SJSA1 (cell line): ENCODE results near the gene C4B. TPM values are rescaled to one million over a fixed set of nuclear protein-coding genes. Genes with fewer than 3 reads are reported as not detected.
"Not testable (repeated sequence)": the region's sequence is repeated elsewhere in the genome, so short reads cannot be mapped to it uniquely, and the experiment has no call there.

Experiments used
- DNase-seq, 2 experiments: peaks; one replicate each; pipeline ENCODE4 v3.0.0-alpha.2; 2015 to 2020; ENCODE audit warnings: low spot score in 2 of 2, low read depth in 1 of 2
- H3K27ac ChIP-seq: fragments of 250-450 bp; sonication (Bioruptor Pico); 2 replicates; pipeline ENCODE4 v1.5.1; 2020; ENCODE audit warnings: mild to moderate bottlenecking, moderate library complexity
- H3K27me3 ChIP-seq: fragments of 250-450 bp; sonication (Bioruptor Pico); replicated peaks from 2 replicates; pipeline ENCODE4 v1.5.1; 2020; ENCODE audit warnings: mild to moderate bottlenecking, moderate library complexity
- H3K36me3 ChIP-seq: fragments of 250-450 bp; sonication (Bioruptor Pico); 2 replicates; pipeline ENCODE4 v1.5.1; 2020; ENCODE audit warnings: mild to moderate bottlenecking
- H3K4me1 ChIP-seq: fragments of 250-450 bp; sonication (Bioruptor Pico); replicated peaks from 2 replicates; pipeline ENCODE4 v1.6.1; 2021; ENCODE audit warnings: mild to moderate bottlenecking
- H3K4me3 ChIP-seq: fragments of 250-450 bp; sonication (Bioruptor Pico); 2 replicates; pipeline ENCODE4 v1.5.1; 2020; ENCODE audit warnings: mild to moderate bottlenecking
- H3K9me3 ChIP-seq: fragments of 250-450 bp; sonication (Bioruptor Pico); replicated peaks from 2 replicates; pipeline ENCODE4 v1.5.1; 2020; ENCODE audit warnings: mild to moderate bottlenecking
- total RNA-seq: library from RNA; depleted of rRNA; stranded (reverse); fragments of >200 nt; shearing (Covaris generic); gene quantifications from 2 replicates; pipeline ENCODE4 v1.2.3, GENCODE V29; 2014

The C4B gene
- total RNA-seq, 1 experiment from 2014 or later = 1.5 TPM

- H3K4me1 ChIP-seq, H3K4me3 ChIP-seq, H3K36me3 ChIP-seq, H3K27ac ChIP-seq, H3K27me3 ChIP-seq, H3K9me3 ChIP-seq: not testable (repeated sequence)
- peak in 1 of 2 experiments; percentile 9 for DNase-seq
These were observed 10.2 kb upstream of the C4B start for GRCh38 chr6:32004393-32004792.

- H3K27ac ChIP-seq, H3K36me3 ChIP-seq, H3K4me3 ChIP-seq, H3K4me1 ChIP-seq, H3K27me3 ChIP-seq, H3K9me3 ChIP-seq: not testable (repeated sequence)
- peak in 1 of 2 experiments; percentile 43 for DNase-seq
These were observed 9.6 kb upstream of the C4B start for GRCh38 chr6:32004864-32005537.

GRCh38 chr6:32005538-32005880, 9.1 kb upstream of the C4B start:
- H3K9me3 ChIP-seq, H3K27me3 ChIP-seq, H3K4me3 ChIP-seq, H3K27ac ChIP-seq, H3K4me1 ChIP-seq, H3K36me3 ChIP-seq: not testable (repeated sequence)
- peak in 1 of 2 experiments; percentile 8 for DNase-seq

GRCh38 chr6:32005991-32006529, 8.5 kb upstream of the C4B start:
- not testable (repeated sequence) for H3K27me3 ChIP-seq, H3K9me3 ChIP-seq, H3K4me1 ChIP-seq, H3K27ac ChIP-seq, H3K4me3 ChIP-seq, H3K36me3 ChIP-seq
- peak in 1 of 2 experiments; percentile 43 for DNase-seq

GRCh38 chr6:32007086-32007485, 7.5 kb upstream of the C4B start:
- DNase-seq = peak in 1 of 2 experiments; percentile 33
- H3K36me3 ChIP-seq, H3K9me3 ChIP-seq, H3K27me3 ChIP-seq, H3K27ac ChIP-seq, H3K4me1 ChIP-seq, H3K4me3 ChIP-seq: not testable (repeated sequence)

GRCh38 chr6:32008037-32008436, 6.6 kb upstream of the C4B start:
- not testable (repeated sequence) for H3K9me3 ChIP-seq, H3K27ac ChIP-seq, H3K4me3 ChIP-seq, DNase-seq, H3K27me3 ChIP-seq, H3K4me1 ChIP-seq, H3K36me3 ChIP-seq

- H3K27me3 ChIP-seq, H3K36me3 ChIP-seq, H3K27ac ChIP-seq, H3K9me3 ChIP-seq, H3K4me3 ChIP-seq, H3K4me1 ChIP-seq: not testable (repeated sequence)
- DNase-seq = peak in 1 of 2 experiments; percentile 40
These were observed 6.0 kb upstream of the C4B start for GRCh38 chr6:32008616-32009015.

- H3K27me3 ChIP-seq, H3K4me1 ChIP-seq, H3K36me3 ChIP-seq, H3K4me3 ChIP-seq, H3K9me3 ChIP-seq, H3K27ac ChIP-seq: not testable (repeated sequence)
- peak in 1 of 2 experiments; percentile 36 for DNase-seq
These were observed 5.1 kb upstream of the C4B start for GRCh38 chr6:32009537-32009936.

GRCh38 chr6:32010856-32011530, 3.6 kb upstream of the C4B start:
- peak in 1 of 2 experiments; percentile 41 for DNase-seq
- H3K4me1 ChIP-seq, H3K27ac ChIP-seq, H3K36me3 ChIP-seq, H3K4me3 ChIP-seq, H3K27me3 ChIP-seq, H3K9me3 ChIP-seq: not testable (repeated sequence)

GRCh38 chr6:32012941-32013617, 1.5 kb upstream of the C4B start:
- H3K4me3 ChIP-seq, H3K27me3 ChIP-seq, H3K27ac ChIP-seq, H3K36me3 ChIP-seq, H3K9me3 ChIP-seq, H3K4me1 ChIP-seq: not testable (repeated sequence)
- peak in 1 of 2 experiments; percentile 46 for DNase-seq

GRCh38 chr6:32013738-32014137, 857 bp upstream of the C4B start:
- not testable (repeated sequence) for H3K9me3 ChIP-seq, H3K27me3 ChIP-seq, H3K4me3 ChIP-seq, H3K36me3 ChIP-seq, H3K4me1 ChIP-seq, DNase-seq, H3K27ac ChIP-seq

- not testable (repeated sequence) for DNase-seq, H3K9me3 ChIP-seq
These were observed 7.5 kb downstream of the C4B start for GRCh38 chr6:32022100-32022499.

GRCh38 chr6:32028631-32029030, 14.0 kb downstream of the C4B start:
- not testable (repeated sequence) for H3K27ac ChIP-seq, H3K4me3 ChIP-seq, H3K36me3 ChIP-seq, H3K27me3 ChIP-seq, H3K9me3 ChIP-seq, H3K4me1 ChIP-seq, DNase-seq

More at GRCh38 chr6:32022100-32022499, 7.5 kb downstream of the C4B start:
- H3K27ac ChIP-seq, H3K4me3 ChIP-seq, H3K36me3 ChIP-seq, H3K4me1 ChIP-seq, H3K27me3 ChIP-seq: not testable (repeated sequence)

- not testable (repeated sequence) for H3K4me1 ChIP-seq, DNase-seq, H3K27me3 ChIP-seq, H3K27ac ChIP-seq, H3K36me3 ChIP-seq, H3K9me3 ChIP-seq, H3K4me3 ChIP-seq
These were observed 15.0 kb downstream of the C4B start for GRCh38 chr6:32029553-32029952.
